G401 (cell line): Measurements from ENCODE around the gene CALR. TPM values are rescaled to one million over a fixed set of nuclear protein-coding genes. Genes with fewer than 3 reads are reported as not detected.
A peak's percentile ranks its signal among the peaks of the same experiment; 100 is the strongest.
"Not testable (repeated sequence)": the region's sequence is repeated elsewhere in the genome, so short reads cannot be mapped to it uniquely, and the experiment has no call there.

Source experiments
- DNase-seq: peaks from one replicate; pipeline ENCODE4 v3.0.0-alpha.2; 2015; ENCODE audit warnings: low spot score
- in situ Hi-C: cut with HindIII; loops from 2 replicates; pipeline ENCODE4 v1.10.0; 2016; ENCODE audit warnings: low sequenced_read_pairs, mixed read lengths
- total RNA-seq: library from RNA; depleted of rRNA; stranded (reverse); fragments of >200 nt; shearing (Covaris generic); gene quantifications from 2 replicates; pipeline ENCODE4 v1.2.3, GENCODE V29; 2014

The CALR gene
- total RNA-seq, 1 experiment from 2014 or later, result 1,755 TPM

DNA sequence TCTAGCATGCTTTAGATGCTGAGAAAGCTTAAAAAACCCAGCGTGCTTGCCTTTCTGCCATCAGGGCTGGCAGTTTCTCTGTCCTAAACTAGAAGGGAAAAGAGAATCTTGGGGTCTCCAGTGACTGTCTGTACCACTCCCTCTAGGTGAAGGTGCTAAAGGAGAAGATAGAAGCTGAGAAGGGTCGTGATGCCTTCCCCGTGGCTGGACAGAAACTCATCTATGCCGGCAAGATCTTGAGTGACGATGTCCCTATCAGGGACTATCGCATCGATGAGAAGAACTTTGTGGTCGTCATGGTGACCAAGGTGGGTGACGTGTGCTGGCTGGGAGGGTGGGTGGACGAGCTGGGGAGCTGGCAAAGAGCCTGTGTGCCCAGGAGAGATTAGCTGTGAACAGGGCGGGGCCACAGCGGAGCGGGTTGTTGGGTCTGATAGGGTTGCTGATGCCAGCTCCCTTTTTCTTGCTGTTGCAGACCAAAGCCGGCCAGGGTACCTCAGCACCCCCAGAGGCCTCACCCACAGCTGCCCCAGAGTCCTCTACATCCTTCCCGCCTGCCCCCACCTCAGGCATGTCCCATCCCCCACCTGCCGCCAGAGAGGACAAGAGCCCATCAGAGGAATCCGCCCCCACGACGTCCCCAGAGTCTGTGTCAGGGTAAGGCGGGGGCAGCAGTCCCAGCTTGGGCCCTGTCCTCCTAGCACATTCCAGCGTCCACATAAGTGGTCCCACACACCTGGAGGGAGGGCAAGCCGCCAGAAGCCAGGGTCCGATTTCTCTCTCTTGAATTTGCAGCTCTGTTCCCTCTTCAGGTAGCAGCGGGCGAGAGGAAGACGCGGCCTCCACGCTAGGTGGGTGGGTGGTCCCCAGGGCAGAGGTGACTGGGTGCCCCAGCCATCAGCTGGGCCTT is 9.5 kb downstream of the CALR start:
- DNase-seq, result no peak
- in situ Hi-C loops, result no loop called here

DNA sequence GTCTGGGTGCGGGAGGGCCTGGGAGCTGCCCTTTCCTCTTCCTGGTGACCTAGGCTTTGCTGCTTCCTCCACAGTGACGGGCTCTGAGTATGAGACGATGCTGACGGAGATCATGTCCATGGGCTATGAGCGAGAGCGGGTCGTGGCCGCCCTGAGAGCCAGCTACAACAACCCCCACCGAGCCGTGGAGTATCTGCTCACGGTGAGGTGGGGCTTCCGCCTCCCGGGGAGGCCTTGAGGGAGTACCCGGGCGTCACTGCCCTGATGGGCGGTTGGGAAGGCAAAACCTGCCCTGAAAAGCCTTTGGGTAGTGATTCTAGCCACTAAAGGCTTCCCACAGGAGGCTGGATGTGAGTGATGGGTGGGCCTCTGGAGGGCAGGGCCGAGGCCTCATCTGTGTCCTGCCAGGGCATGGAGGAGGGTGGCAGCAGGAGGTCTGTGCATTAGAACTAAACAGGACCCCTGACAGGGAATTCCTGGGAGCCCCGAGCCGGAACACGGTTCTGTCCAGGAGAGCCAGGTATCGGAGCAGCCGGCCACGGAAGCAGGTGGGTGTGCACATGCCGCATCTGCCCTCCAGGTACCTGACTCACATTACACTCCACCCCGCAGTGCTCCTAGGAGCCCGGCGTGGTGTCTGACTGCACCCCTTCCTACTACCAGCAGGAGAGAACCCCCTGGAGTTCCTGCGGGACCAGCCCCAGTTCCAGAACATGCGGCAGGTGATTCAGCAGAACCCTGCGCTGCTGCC is 10.4 kb downstream of the CALR start:
- in situ Hi-C loops, result no loop called here
- DNase-seq, result no peak

DNA sequence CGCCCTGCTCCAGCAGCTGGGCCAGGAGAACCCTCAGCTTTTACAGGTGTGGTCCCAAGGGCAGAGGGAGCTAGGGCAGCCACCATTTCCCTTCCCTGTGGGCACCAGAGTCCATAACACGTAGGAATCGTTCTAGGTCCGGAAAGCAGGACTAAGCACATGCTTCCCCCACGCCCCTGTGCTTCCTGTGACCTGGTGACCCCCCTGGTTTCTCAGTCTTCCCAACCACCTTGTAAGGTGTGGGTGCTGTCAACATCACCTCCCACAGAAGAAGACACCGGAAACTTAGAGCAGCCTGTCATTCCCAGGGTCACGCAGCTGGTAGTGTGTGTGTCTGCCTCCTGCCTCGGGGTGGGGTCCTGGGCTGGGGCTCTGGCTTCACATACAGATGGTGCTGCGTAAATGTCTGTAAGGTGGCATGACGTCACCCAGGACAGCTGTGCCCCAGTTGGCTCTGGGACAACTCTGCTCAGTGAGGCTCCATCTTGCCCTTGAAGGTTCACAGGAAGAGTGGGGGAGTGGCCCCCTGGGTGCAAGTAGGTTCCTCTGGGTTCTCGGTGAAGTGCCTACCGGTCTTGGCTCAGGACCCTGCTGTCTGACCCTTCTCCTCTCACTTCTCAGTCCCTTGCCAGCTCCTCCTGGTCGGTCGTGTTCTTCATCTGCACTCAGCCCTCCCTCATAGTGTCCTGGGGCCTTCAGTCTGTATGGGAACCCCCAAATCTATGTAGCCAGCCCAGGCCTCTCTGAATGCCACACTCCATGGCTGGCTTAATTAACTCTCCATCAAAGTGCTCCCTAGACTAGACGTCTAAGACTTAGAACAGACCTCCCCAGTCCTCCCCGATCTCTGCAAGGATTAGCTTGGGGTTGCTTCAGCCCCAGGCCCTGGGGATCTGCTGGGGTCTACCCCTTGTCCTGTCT is 11.2 kb downstream of the CALR start:
- in situ Hi-C loops, result no loop called here
- no peak for DNase-seq

DNA sequence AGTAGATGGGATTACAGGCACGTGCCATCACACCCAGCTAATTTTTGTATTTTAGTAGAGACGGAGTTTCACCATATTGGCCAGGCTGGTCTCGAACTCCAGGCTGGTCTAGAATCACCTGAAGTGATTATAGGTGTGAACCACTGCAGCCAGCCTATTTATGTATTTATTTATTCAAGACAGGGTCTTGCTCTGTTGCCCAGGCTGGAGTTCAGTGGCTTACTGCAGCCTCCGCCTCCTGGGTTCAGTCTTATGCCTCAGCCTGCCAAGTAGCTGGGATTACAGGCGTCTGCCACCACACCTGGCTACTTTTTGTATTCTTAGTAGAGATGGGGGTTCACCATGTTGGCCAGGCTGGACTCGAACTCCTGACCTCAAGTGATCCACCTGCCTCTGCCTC is 13.6 kb downstream of the CALR start:
- in situ Hi-C loops, DNase-seq: not testable (repeated sequence)

DNA sequence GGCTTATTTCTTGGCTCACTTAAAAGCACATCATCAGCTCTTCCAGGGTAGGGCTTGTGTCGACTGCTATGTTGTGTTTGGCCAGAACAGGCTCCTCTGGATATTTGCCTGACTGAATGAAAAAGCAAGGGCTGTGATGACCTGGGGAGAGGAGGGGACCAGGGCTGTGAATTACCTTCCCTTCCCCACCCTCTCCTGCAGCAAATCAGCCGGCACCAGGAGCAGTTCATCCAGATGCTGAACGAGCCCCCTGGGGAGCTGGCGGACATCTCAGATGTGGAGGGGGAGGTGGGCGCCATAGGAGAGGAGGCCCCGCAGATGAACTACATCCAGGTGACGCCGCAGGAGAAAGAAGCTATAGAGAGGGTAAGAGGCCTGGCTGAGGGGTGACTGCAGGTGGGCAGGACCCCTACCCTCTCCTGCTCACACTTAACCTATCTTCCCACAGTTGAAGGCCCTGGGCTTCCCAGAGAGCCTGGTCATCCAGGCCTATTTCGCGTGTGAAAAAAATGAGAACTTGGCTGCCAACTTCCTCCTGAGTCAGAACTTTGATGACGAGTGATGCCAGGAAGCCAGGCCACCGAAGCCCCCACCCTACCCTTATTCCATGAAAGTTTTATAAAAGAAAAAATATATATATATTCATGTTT is 14.2 kb downstream of the CALR start:
- in situ Hi-C loops, result no loop called here
- no peak for DNase-seq

DNA sequence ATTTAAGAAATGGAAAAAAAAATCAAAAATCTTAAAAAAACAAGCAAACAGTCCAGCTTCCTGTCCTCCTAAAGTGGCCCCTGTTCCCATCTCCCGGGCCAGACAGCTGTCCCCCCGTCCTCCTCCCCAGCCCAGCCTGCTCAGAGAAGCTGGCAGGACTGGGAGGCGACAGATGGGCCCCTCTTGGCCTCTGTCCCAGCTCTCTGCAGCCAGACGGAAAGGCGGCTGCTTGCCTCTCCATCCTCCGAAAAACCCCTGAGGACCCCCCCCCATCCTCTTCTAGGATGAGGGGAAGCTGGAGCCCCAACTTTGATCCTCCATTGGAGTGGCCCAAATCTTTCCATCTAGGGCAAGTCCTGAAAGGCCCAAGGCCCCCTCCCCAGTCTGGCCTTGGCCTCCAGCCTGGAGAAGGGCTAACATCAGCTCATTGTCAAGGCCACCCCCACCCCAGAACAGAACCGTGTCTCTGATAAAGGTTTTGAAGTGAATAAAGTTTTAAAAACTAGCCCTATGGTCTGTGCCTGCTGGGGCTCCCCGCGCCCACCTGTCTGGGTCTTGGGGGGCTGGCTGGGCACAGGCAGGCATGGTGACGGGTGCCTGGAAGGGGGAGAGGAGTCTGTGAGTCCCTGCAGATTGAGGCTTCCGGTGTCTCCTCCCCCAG is 14.9 kb downstream of the CALR start:
- DNase-seq, result peak; percentile 90
- in situ Hi-C loops, result no loop called here

DNA sequence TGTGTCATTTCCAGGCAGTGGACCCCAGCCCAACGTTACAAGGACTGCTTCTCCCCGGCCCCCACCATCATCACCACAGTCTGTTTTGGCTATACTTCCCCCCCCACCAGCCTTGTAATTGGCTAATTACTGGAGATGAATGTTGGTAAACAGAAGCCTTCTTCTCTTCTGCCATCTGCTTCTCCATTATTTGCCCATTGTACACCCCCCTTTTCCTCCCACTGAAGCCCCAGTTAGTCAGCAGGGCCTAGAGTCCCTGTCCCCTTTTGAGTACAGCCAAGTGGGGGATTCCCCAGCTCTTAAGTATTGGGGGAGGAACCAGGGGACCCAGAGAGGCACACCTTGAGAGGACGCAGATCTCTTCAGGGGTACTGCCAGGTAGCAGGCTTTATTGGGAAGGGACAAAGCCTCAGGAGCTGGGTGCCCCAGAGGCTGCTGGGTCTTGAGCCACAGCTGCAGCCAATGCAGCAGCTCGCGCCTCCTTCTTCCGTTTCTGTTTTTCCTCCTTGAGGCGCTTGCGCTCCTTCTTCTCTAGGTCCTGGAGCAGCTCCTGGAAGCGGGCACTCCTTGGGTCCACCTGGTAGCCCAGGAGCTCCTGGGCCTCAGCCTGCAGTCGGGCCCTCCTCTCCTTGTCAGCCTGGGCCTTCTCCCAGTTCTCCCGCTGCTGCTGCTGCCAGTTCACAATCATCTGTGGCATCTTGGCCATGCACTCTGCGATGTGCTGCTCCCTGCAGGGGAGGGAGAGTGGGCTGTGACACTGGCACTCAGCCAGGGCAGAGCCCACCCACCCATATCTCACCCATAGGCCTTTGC is 15.6 kb downstream of the CALR start:
- in situ Hi-C loops, result no loop called here
- DNase-seq, result peak; percentile 49

DNA sequence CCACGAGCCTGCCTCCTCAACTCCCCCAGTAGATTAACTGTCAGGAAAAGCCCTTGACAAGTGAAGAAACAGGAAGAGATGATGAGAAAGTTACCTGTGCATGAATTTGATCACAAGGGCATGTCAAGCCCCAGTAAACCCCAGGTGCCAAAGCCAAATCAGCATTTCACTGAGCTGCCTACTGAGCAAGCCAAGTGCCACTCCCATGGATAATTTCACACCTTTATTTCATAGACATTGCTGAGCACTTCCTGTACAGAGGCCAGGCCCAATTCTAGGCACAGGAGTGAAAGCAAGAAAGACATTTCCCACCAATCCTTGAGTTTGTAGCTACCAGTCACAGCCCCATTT is 16.2 kb downstream of the CALR start:
- in situ Hi-C loops, result no loop called here
- DNase-seq, result no peak

DNA sequence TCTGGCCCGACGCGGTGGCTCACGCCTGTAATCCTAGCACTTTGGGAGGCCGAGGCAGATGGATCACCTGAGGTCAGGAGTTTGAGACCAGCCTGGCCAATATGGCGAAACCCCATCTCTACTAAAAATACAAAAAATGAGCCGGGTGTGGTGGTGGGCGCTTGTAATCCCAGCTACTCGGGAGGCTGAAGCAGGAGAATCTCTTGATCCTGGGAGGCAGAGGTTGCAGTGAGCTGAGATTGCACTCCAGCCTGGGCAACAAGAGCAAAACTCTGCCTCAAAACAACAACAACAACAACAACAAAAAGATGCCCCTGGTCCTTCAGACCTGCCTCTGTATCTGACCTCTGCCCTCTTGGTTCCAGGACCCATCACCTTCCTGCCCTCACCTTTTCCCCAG is 17.2 kb downstream of the CALR start:
- in situ Hi-C loops, DNase-seq: not testable (repeated sequence)

DNA sequence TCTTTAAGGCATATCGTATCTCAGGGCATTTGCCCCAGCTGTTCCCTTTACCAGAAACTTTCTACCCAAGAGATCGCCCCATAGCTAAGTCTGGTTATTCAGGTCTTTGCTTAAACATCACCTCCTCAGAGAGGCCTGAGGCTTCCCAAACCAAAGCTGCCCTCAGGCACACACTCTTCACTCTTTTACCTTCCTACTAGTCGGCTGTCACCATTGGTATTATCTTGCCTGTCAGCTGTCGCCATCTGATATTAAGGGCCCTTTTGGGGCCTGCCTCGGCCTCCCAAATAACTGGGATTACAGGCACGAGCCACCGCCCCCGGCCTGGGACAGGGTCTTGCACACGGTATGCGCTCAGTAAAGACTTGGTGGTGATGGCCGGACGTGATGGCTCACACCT is 17.6 kb downstream of the CALR start:
- DNase-seq, result no peak
- in situ Hi-C loops, result no loop called here

DNA sequence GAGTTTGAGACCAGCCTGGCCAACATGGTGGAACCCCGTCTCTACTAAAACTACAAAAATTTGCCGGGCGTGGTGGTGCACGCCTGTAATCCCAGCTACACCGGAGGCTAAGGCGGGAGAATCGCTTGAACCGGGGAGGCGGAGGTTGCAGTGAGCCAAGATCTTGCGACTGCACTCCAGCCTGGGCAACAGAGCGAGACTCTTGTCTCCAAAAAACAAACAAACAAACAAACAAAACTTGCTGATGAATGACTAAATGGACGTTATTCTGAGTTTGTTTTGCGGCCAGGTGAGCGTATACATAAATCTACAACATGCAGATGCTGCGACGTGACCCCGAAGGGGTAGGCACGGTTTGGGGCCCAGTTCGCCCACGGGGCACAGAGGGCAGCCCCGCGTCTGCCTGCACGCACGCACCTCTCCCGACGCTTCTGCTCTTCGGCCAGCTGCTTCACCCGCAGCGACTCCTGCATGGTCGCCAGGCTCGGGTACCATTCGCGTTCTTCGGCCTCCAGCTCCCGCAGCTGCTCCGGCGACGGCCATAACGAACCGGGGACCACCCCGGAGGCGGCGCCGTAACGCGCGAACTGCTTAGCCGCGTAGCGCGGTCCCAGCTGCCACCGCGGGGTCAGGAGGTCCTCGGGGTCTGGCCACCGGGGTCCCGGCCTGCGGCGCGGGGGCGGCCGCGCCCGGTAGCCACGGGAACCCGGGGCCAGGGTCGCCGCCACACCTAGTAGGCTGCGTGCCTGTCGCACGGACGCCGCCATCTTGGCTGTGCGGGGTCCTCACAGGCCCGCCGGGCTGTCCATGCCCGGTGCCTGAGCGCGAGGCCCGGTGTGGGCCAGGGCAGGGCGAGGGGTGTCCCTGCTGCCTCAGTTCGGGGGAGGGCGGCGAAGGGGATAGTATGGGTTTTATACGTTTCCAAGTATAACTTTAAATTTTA is 18.3 kb downstream of the CALR start, which contains the start of gene GADD45GIP1:
Gene GADD45GIP1, minus strand, starts transcription at position 778 of the 943 bp plus-strand sequence. Its CDS starts 11 bp downstream, at position 767.
- in situ Hi-C loops, result no loop called here
- DNase-seq, result peak; percentile 80

DNA sequence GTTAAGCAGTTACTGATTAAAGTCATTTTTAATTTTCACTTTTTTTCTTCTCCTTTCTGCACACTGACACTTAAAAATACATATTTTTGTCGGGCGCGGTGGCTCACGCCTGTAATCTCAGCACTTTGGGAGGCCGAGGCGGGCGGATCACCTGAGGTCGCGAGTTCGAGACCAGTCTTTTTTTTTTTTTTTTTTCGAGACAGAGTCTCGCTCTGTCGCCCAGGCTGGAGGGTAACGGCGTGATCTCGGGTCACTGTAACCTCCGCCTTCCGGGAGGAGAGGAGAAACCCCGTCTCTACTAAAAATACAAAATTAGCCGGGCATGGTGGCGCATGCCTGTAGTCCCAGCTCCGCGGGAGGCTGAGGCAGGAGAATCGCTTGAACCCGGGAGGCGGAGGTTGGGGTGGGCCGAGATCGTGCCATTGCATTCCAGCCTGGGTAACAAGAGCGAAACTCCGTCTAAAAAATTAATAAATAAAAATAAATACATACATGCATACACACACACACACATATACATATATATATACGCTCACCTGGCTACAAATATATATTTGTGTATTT is 19.1 kb downstream of the CALR start:
- in situ Hi-C loops, DNase-seq: not testable (repeated sequence)

DNA sequence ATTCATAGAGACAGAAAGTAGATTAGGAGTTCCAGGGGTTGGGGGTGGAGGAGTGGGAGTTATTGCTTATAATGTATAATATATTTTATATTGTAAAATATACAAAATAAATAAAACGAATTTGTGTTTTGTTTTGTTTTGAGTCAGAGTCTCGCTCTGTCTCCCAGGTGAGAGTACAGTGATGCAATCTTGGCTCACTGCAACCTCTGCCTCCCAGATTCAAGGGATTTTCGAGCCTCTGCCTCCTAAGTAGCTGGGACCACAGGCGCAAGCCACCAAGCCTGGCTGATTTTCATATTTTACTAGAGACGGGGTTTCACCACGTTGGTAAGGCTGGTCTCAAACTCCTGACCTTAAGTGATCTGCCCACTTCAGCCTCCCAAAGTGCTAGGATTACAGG is 21.1 kb downstream of the CALR start:
- no peak for DNase-seq
- in situ Hi-C loops, result no loop called here

DNA sequence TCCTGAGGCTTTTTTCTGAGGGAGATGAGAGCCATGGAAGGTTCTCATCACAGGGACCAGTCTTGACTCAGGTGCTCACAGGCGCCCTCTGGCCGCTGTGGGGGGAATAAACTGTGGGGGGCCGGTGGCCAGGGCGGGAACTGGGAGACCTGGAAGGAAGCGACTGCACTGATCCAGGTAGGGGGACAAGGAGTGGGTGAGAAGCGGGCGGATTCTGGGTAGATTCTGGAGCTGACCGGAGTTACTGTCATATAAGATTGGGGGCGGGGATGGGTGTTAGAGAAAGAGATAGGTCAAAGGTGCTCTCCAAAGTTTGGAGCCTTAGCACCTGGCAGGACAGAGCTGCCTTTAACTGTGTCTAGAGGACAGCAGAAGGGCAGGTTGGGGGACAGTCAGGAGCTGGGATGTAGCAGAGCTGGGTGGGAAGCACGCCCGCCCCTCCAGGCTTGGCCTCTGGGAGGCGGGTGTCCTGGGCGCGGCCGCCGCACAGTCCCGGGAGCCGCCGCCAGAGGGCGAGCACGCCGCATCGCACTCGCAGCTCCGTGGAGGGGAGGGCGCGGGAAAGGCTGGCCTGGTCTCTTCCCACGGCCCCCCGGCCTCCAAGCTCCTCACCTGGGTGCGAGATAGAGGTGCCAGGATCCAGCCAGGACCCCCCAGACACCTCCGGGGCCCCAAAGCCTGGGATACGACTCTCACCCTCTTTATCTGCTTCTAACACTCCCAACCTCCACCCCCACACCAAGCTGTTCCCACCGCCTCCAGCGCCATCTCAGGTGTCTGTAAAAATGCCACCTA is 26.8 kb downstream of the CALR start:
- in situ Hi-C loops, result no loop called here
- DNase-seq, result peak; percentile 75

DNA sequence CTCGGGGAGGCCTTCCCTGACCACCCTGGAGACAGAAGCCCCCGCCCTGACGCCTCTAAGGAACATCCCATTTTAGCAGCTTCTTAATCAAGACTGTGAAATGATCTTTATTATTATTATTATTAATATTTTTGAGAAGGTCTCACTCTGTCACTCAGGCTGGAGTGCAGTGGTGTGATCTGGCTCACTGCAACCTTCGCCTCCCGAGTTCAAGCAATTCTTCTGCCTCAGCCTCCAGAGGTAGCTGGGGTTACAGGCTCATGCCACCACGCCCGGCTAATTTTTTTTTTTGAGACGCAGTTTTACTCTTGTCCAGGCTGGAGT is 27.4 kb downstream of the CALR start:
- in situ Hi-C loops, result no loop called here

DNA sequence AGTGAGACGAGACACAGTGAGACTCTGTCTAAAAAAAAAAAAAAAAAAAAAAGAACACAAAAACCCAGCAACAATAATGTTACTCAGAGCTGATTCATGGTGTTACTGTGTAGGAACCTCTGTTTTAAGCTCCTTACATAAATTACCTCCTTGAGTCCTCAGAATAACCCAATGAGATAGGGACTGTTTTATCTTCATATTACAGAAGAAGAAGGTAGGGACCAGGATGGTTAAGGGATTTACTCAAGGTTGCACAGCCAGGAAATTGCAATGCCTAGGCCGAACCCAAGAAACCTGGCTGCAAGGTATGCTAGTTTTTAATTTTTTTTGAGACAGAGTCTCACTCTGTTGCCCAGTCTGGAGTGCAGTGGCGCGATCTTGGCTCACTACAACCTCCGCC is 29.5 kb downstream of the CALR start:
- no peak for DNase-seq
- in situ Hi-C loops, result no loop called here

More for the DNA sequence above, 27.4 kb downstream of the CALR start:
- DNase-seq, result no peak
